ENCODE results near the gene TNFSF8. TPM values are rescaled to one million over a fixed set of nuclear protein-coding genes. Genes with fewer than 3 reads are reported as not detected.

TNFSF8 gene
- polyA plus RNA-seq, 1 of the 3 experiments (the other 2 are of a cell fraction) = not detected

DNA sequence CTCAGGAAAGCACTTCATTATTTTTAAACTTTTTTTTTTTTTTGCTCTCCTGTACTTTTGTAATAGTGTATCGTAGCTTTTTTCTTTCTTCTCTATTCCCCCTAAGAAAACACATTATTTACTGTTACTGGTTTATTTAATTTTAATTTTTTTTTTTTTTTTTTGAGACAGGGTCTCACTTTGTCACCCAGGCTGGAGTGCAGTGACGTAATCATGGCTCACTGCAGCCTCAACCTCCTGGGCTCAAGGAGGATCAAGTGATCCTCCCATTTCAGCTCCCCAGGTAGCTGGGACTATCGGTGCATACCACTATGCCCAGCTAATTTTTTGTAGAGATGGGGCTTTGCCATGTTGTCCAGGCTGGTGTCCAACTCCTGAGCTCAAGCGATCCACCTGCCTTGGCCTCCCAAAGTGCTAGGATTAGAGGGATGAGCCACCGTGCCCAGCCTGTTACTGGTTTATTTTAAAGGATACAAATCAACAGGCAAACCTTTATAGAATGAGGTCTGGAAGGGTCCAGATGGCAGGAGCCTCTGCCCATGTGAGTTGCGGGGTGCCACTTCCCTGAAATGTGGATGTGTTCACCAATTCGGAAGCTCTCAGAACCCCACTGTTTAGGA, 75.5 kb downstream of the TNFSF8 start (continued):
- TF ChIP-seq, protein P1, sequence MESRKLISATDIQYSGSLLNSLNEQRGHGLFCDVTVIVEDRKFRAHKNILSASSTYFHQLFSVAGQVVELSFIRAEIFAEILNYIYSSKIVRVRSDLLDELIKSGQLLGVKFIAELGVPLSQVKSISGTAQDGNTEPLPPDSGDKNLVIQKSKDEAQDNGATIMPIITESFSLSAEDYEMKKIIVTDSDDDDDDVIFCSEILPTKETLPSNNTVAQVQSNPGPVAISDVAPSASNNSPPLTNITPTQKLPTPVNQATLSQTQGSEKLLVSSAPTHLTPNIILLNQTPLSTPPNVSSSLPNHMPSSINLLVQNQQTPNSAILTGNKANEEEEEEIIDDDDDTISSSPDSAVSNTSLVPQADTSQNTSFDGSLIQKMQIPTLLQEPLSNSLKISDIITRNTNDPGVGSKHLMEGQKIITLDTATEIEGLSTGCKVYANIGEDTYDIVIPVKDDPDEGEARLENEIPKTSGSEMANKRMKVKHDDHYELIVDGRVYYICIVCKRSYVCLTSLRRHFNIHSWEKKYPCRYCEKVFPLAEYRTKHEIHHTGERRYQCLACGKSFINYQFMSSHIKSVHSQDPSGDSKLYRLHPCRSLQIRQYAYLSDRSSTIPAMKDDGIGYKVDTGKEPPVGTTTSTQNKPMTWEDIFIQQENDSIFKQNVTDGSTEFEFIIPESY (IDR thresholded peaks at IDR 0.05; ENCODE audit: borderline replicate concordance, low read depth) = no peak
- TF ChIP-seq, protein P2, sequence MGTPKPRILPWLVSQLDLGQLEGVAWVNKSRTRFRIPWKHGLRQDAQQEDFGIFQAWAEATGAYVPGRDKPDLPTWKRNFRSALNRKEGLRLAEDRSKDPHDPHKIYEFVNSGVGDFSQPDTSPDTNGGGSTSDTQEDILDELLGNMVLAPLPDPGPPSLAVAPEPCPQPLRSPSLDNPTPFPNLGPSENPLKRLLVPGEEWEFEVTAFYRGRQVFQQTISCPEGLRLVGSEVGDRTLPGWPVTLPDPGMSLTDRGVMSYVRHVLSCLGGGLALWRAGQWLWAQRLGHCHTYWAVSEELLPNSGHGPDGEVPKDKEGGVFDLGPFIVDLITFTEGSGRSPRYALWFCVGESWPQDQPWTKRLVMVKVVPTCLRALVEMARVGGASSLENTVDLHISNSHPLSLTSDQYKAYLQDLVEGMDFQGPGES (IDR thresholded peaks at IDR 0.05; ENCODE audit: low read depth, low read length) = no peak
- TF ChIP-seq USF1 (IDR thresholded peaks at IDR 0.05; ENCODE audit: borderline replicate concordance, low read depth) (no peak), ELF1 (IDR thresholded peaks at IDR 0.05) (no peak), CHD2 (IDR thresholded peaks at IDR 0.05; ENCODE audit: low read length, partially characterized antibody) (no peak), TCF12 (IDR thresholded peaks at IDR 0.05) (no peak), POLR2AphosphoS5 (IDR thresholded peaks at IDR 0.05; ENCODE audit: low read depth, low read length) (no peak)
- TF ChIP-seq, protein P3, sequence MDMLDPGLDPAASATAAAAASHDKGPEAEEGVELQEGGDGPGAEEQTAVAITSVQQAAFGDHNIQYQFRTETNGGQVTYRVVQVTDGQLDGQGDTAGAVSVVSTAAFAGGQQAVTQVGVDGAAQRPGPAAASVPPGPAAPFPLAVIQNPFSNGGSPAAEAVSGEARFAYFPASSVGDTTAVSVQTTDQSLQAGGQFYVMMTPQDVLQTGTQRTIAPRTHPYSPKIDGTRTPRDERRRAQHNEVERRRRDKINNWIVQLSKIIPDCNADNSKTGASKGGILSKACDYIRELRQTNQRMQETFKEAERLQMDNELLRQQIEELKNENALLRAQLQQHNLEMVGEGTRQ (IDR thresholded peaks at IDR 0.05; ENCODE audit: borderline replicate concordance, low read depth, low read length) = no peak

DNA sequence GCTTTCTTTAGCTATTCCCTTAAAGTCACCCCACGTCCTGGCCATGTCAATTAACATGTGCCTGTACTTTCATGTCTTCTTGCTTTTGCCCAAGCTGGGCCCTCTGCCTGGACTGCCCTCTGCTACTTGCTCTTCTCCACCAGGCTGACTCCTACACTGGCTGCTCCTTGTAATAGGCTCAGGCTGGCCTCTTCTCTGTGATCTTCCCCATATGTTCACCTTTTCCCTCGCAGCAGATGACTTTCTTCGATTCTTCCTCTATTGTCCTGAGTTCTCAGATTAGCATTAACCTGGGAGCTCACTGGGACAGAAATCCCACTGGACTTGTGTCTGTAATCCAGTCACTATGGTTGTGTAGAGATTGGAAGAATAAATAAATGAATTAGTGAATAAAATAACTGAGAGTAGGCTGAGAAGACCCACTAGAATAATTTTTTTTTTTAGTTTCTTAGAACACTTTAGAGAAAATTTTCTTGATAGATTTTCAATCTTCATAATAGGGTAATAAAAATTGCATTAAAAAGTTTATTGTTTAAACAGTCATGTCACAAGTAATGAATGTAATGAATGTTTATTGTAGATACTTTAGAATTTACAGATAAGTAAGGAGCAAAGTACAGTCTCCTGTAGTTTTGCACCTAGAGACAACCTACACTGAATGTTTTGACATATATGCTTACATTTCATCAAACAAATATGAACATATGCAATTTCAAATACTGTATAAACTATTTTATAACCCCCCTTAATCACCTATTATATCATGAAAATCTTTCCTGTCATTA, 77.1 kb downstream of the TNFSF8 start:
- Histone ChIP-seq H4K20me1 (ENCODE audit: insufficient read depth) (no peaks in the 10 kb centered on the region), H3K4me2 (no peak overlapping the region), H3K9ac (no peak overlapping the region), H2AFZ (ENCODE audit: low read depth) (no peak overlapping the region), H3K9me3 (no peaks in the 10 kb centered on the region), H3K36me3 (replicated peaks in 1 of 2; ENCODE audit: control insufficient read depth in 1 of 2, insufficient read depth in 2 of 2, low read length in 1 of 2) (no peaks in the 10 kb centered on the region), H3K27me3 (ENCODE audit: insufficient read depth) (no peaks in the 10 kb centered on the region), H3K79me2 (ENCODE audit: insufficient read depth) (no peaks in the 10 kb centered on the region), H3K4me1 (ENCODE audit: control insufficient read depth in 1 of 2, insufficient read depth in 2 of 2, low read depth in 1 of 2, low read length in 1 of 2) (peaks cover 0 to 21% of the 10 kb centered on the region in 2 experiments; a peak in 3 of 4 replicates), H3K4me3 (ENCODE audit: low read depth in 2 of 2, low read length in 1 of 2) (no peak overlapping the region), H3K9me2 (no peaks in the 10 kb centered on the region), H3F3A (replicated peaks; ENCODE audit: insufficient read depth) (peaks cover 15% of the 10 kb centered on the region), H3K27ac (ENCODE audit: low read depth in 2 of 2, low read length in 1 of 2) (no peak overlapping the region)
- ChIA-PET CTCF (no interaction called here), POLR2A (no interaction called here)
- no peak for DNase-seq
- WGBS (ENCODE audit: low lambda C conversion rate) = 51% methylated on average over 3 of the region's 3 CpGs
- no peak for TF ChIP-seq FOXJ3 (CRISPR knock-in tag; IDR thresholded peaks at IDR 0.05)
- TF ChIP-seq, protein P3 (IDR thresholded peaks at IDR 0.05; ENCODE audit: borderline replicate concordance, low read depth, low read length) = no peak
- no peak for TF ChIP-seq GATA2 (CRISPR knock-in tag; IDR thresholded peaks at IDR 0.05)
- TF ChIP-seq TCF12 (IDR thresholded peaks at IDR 0.05) = no peak
- TF ChIP-seq CHD2 (IDR thresholded peaks at IDR 0.05; ENCODE audit: low read length, partially characterized antibody) = no peak
- TF ChIP-seq TAF1 (IDR thresholded peaks at IDR 0.05; ENCODE audit: borderline replicate concordance, low read depth, low read length) = no peak
- no peak for TF ChIP-seq CTCF (IDR thresholded peaks at IDR 0.05)
- TF ChIP-seq EP300 (IDR thresholded peaks at IDR 0.05; ENCODE audit: borderline replicate concordance in 1 of 2, low read depth in 1 of 2, low read length in 1 of 2) = no peak
- no peak for TF ChIP-seq YY1 (IDR thresholded peaks at IDR 0.05; ENCODE audit: low read depth)
- TF ChIP-seq MAX (IDR thresholded peaks at IDR 0.05; ENCODE audit: low read depth) = no peak
- no peak for TF ChIP-seq JUND (IDR thresholded peaks at IDR 0.05)
- no peak for TF ChIP-seq RAD21 (IDR thresholded peaks at IDR 0.05; ENCODE audit: low read length)

Measured in SK-N-SH (cell line).